OCI-M1 (cell line): ENCODE measurements around the gene RIC8A.
A peak's percentile ranks its signal among the peaks of the same experiment; 100 is the strongest.

Experiments used
- DNase-seq: peaks from one replicate; lab custom pipeline; 2025; lab: John Stamatoyannopoulos, UW

The RIC8A gene

GRCh38 chr11:244376-244775 is 36.9 kb downstream of the RIC8A start:
- no peak for DNase-seq

- no peak for DNase-seq
These were observed 41.6 kb downstream of the RIC8A start for GRCh38 chr11:249062-249461.

GRCh38 chr11:250274-250673 is 42.8 kb downstream of the RIC8A start:
- no peak for DNase-seq

GRCh38 chr11:250740-251299 is 43.3 kb downstream of the RIC8A start:
- peak; percentile 72 for DNase-seq

- DNase-seq: no peak
These were observed 44.0 kb downstream of the RIC8A start for GRCh38 chr11:251550-251949.

GRCh38 chr11:252666-253065 is 45.2 kb downstream of the RIC8A start:
- no peak for DNase-seq

GRCh38 chr11:253160-253885 is 45.8 kb downstream of the RIC8A start:
- no peak for DNase-seq

GRCh38 chr11:253886-254270 is 46.4 kb downstream of the RIC8A start:
- no peak for DNase-seq

- DNase-seq: peak; percentile 30
These were observed 47.7 kb downstream of the RIC8A start for GRCh38 chr11:255176-255575.

GRCh38 chr11:255816-256215 is 48.3 kb downstream of the RIC8A start:
- no peak for DNase-seq

GRCh38 chr11:256952-257737 is 49.6 kb downstream of the RIC8A start:
- DNase-seq: peak; percentile 43

- DNase-seq: no peak
These were observed 50.4 kb downstream of the RIC8A start for GRCh38 chr11:257766-258493.

- DNase-seq: no peak
These were observed 51.9 kb downstream of the RIC8A start for GRCh38 chr11:259413-259812.

GRCh38 chr11:261624-262023 is 54.1 kb downstream of the RIC8A start:
- DNase-seq: no peak
